HepG2 (cell line): ENCODE results near the gene MTUS2. TPM values are rescaled to one million over a fixed set of nuclear protein-coding genes. Genes with fewer than 3 reads are reported as not detected.
A peak's percentile ranks its signal among the peaks of the same experiment; 100 is the strongest.

ENCODE experiments used
- ATAC-seq: fragments of 200-7000 bp; cut with Tn5 transposase; 3 replicates; pipeline ENCODE4 v1.9.1; 2020; ENCODE audit warnings: mild to moderate bottlenecking, moderate library complexity
- BruUV-seq: library from RNA; stranded (reverse); fragments of 400-500 nt; replicated peaks from 2 replicates; lab custom pipeline; 2021; lab: Mats Ljungman, UMichigan
- CTCF ChIA-PET: fragments of 300-600 bp; formaldehyde crosslinking; extraction: SDS; loops from one replicate; lab custom pipeline; 2021; ENCODE audit warnings: low total read pairs, inconsistent platforms, low intra/inter-chr PET ratio; lab: Yijun Ruan, JAX
- POLR2A ChIA-PET: fragments of 350-600 bp; sonication (Branson Sonifier 250); formaldehyde crosslinking; loops from one replicate; lab custom pipeline; 2020; ENCODE audit warnings: antibody characterized with exemption, inconsistent platforms; lab: Yijun Ruan, JAX
- DNase-seq: peaks from one replicate; pipeline ENCODE4 v3.0.0-alpha.2; 2015; ENCODE audit warnings: low spot score
- FAIRE-seq: peaks from 3 replicates; lab custom pipeline; 2011; peaks lifted over from hg19 to GRCh38; lab: Jason Lieb, UNC
- H2AFZ ChIP-seq: one replicate; pipeline ENCODE4 v1.6.1; 2011; ENCODE audit warnings: low read length, inconsistent platforms
- H3K27ac ChIP-seq: fragments of 300-600 bp; 3 replicates; pipeline ENCODE4 v1.8.0; 2011; ENCODE audit warnings: mixed run types, mild to moderate bottlenecking, mixed read lengths, low read length, inconsistent platforms; ENCODE audit not compliant: insufficient read depth; ENCODE audit errors: extremely low read length
- H3K27me3 ChIP-seq, 2 experiments: fragments of 200-600 bp in 1 of 2; 2 replicates in 1 of 2; 3 replicates in 1 of 2; pipeline versions ENCODE4 v1.6.0 to v1.8.0; 2011; ENCODE audit warnings: low read length in 2 of 2, mild to moderate bottlenecking in 2 of 2, moderate library complexity in 2 of 2, inconsistent platforms in 1 of 2; ENCODE audit not compliant: insufficient read depth in 2 of 2, control insufficient read depth in 1 of 2
- H3K36me3 ChIP-seq, 2 experiments: fragments of 200-600 bp in 1 of 2; replicated peaks in 1 of 2; 2 replicates in 1 of 2; 3 replicates in 1 of 2; pipeline versions ENCODE4 v1.5.1 to v1.8.0; 2011; ENCODE audit warnings: low read length in 2 of 2, inconsistent platforms in 1 of 2; ENCODE audit not compliant: insufficient read depth in 2 of 2, control insufficient read depth in 1 of 2
- H3K4me1 ChIP-seq: 2 replicates; pipeline ENCODE4 v1.5.1; 2012; ENCODE audit warnings: low read length, inconsistent platforms; ENCODE audit not compliant: insufficient read depth
- H3K4me2 ChIP-seq: 2 replicates; pipeline ENCODE4 v1.6.0; 2011; ENCODE audit warnings: low read depth, low read length, inconsistent platforms
- H3K4me3 ChIP-seq, 3 experiments: fragments of 200-600 bp in 1 of 3; sonication (generic), shearing (Covaris generic) in 1 of 3; replicated peaks in 1 of 3; 2 replicates each; pipeline ENCODE4 v1.5.1; 2011 to 2016; ENCODE audit warnings: low read length in 3 of 3, inconsistent platforms in 2 of 3, low read depth in 2 of 3, mild to moderate bottlenecking in 2 of 3, control low read depth in 1 of 3, mixed read lengths in 1 of 3; ENCODE audit not compliant: insufficient read depth in 1 of 3
- H3K79me2 ChIP-seq: one replicate; pipeline ENCODE4 v1.6.1; 2011; ENCODE audit warnings: low read length, inconsistent platforms; ENCODE audit not compliant: insufficient read depth
- H3K9ac ChIP-seq: 2 replicates; pipeline ENCODE4 v1.6.0; 2011; ENCODE audit warnings: mild to moderate bottlenecking, low read depth, low read length, inconsistent platforms; ENCODE audit not compliant: insufficient read depth
- H3K9me3 ChIP-seq: 2 replicates; pipeline ENCODE4 v1.5.1; 2012; ENCODE audit warnings: mild to moderate bottlenecking, low read length
- H4K20me1 ChIP-seq: 2 replicates; pipeline ENCODE4 v1.6.0; 2011; ENCODE audit warnings: inconsistent platforms, mild to moderate bottlenecking, low read length, moderate library complexity; ENCODE audit not compliant: insufficient read depth
- CBX2 ChIP-seq, 2 experiments: fragments of 200-600 bp in 1 of 2; sonication (generic); formaldehyde crosslinking in 1 of 2; IDR thresholded peaks; 2 replicates each; pipeline versions ENCODE4 v1.7.0 to v1.8.1; 2018 to 2022; ENCODE audit warnings: low read depth in 2 of 2, low read length in 1 of 2, mild to moderate bottlenecking in 1 of 2, missing genetic modification reagents in 1 of 2
- GATAD2A ChIP-seq: IDR thresholded peaks from 2 replicates; pipeline ENCODE4 v1.6.1; 2016
- MAZ ChIP-seq, 2 experiments: sonication (generic) in 1 of 2; formaldehyde crosslinking in 1 of 2; IDR thresholded peaks; 2 replicates each; pipeline versions ENCODE4 v1.5.0 to v1.6.1; 2012 to 2020; ENCODE audit warnings: low read depth in 2 of 2, mild to moderate bottlenecking in 2 of 2, borderline replicate concordance in 1 of 2, improper control_type of control experiment in 1 of 2, low read length in 1 of 2, missing genetic modification reagents in 1 of 2, moderate library complexity in 1 of 2
- MIXL1 ChIP-seq: IDR thresholded peaks from 2 replicates; pipeline ENCODE4 v1.6.1; 2016
- NR1H2 ChIP-seq: sonication (generic); formaldehyde crosslinking; IDR thresholded peaks from 2 replicates; pipeline ENCODE4 v1.8.1; 2022; ENCODE audit warnings: low read depth, missing genetic modification reagents, borderline replicate concordance
- POGZ ChIP-seq: sonication (generic); formaldehyde crosslinking; IDR thresholded peaks from 2 replicates; pipeline ENCODE4 v1.4.0; 2020; ENCODE audit warnings: mild to moderate bottlenecking, missing genetic modification reagents
- RORA ChIP-seq: sonication (generic); formaldehyde crosslinking; IDR thresholded peaks from 2 replicates; pipeline ENCODE4 v1.5.0; 2020; ENCODE audit warnings: mild to moderate bottlenecking, missing genetic modification reagents, moderate library complexity
- SIN3B ChIP-seq: fragments of 150-350 bp; IDR thresholded peaks from 2 replicates; pipeline ENCODE4 v1.6.1; 2014; ENCODE audit warnings: low read length
- ZNF138 ChIP-seq: sonication (generic); formaldehyde crosslinking; IDR thresholded peaks from 2 replicates; pipeline ENCODE4 v1.5.0; 2020; ENCODE audit warnings: mild to moderate bottlenecking, low read depth, missing genetic modification reagents
- ZNF670 ChIP-seq: sonication (generic); formaldehyde crosslinking; IDR thresholded peaks from 2 replicates; pipeline ENCODE4 v1.8.0; 2022; ENCODE audit warnings: mild to moderate bottlenecking, missing genetic modification reagents, borderline replicate concordance
- ZNF761 ChIP-seq: sonication (generic); formaldehyde crosslinking; conservative IDR thresholded peaks from 2 replicates; pipeline ENCODE4 v1.4.0; 2020; ENCODE audit warnings: mild to moderate bottlenecking, missing genetic modification reagents
- WGBS: methylation state at CpG from one replicate; pipeline ENCODE4 v1.1.6; 2017; ENCODE audit warnings: low lambda C conversion rate; 5-methylcytosine and 5-hydroxymethylcytosine counted together
- in situ Hi-C: cut with HindIII; loops from 2 replicates; pipeline ENCODE4 v1.10.0; 2017; ENCODE audit warnings: low pct_unique_long_range_greater_than_20kb; ENCODE audit not compliant: extremely low pct_ligation_motif_present
- intact Hi-C: fragments of 100-400 bp; cut with micrococcal nuclease; formaldehyde crosslinking; loops from one replicate; pipeline ENCODE4 v1.10.0; 2022; ENCODE audit not compliant: unreplicated experiment
- polyA plus RNA-seq, 8 experiments: library from polyadenylated mRNA; depleted of rRNA in 3 of 8; stranded (reverse) in 7 of 8; unstranded in 1 of 8; fragments of >200 nt; fragmentation: Illumina TruSeq in 4 of 8; extraction: Trizol in 4 of 8; gene quantifications; 2 replicates each; pipeline versions ENCODE4 v1.2.1 to v1.2.3, GENCODE V29; 2011 to 2016; ENCODE audit warnings: low read depth in 4 of 8, missing spikeins in 1 of 8, mixed read lengths in 1 of 8; ENCODE audit not compliant: insufficient read depth in 1 of 8
- total RNA-seq, 5 experiments: library from RNA; depleted of rRNA; stranded (reverse); fragments of >200 nt; fragmentation: Illumina TruSeq; extraction: Trizol; gene quantifications; 2 replicates each; pipeline ENCODE4 v1.2.3, GENCODE V29; 2016; ENCODE audit warnings: low read depth in 1 of 5
- TF ChIP-seq, protein P1 (sequence below): sonication (generic); formaldehyde crosslinking; IDR thresholded peaks from 2 replicates; pipeline ENCODE4 v1.4.0; 2020; ENCODE audit warnings: missing genetic modification reagents
- TF ChIP-seq, protein P2 (sequence below): sonication (generic); formaldehyde crosslinking; IDR thresholded peaks from 2 replicates; pipeline ENCODE4 v1.8.0; 2022; ENCODE audit warnings: mild to moderate bottlenecking, missing genetic modification reagents

The MTUS2 gene
- total and polyA plus RNA-seq, 2 of the 13 experiments (the other 11 are each of a cell fraction or from before 2014, with no cell fraction given), result not detected

DNA sequence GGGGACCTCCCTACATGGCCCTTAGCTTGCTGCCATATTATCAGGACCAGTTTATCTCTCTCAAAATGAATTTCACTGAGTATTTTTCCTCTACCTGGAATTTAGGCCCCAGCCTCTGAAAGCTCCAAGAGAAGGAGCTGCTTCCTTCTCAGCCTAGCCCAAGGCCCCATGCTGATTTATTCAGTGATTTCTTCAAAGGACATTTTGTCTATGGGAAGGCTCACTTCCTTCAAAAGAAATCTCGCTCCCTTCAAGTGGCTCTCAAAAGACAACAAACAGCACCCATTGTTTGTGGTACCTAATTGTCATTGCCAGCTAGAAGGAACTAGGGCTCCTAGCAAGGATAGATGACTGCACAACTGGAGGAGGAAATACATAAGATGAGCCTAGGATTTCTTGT lies 602.9 kb downstream of the MTUS2 start (continued):
- TF ChIP-seq, protein P1, sequence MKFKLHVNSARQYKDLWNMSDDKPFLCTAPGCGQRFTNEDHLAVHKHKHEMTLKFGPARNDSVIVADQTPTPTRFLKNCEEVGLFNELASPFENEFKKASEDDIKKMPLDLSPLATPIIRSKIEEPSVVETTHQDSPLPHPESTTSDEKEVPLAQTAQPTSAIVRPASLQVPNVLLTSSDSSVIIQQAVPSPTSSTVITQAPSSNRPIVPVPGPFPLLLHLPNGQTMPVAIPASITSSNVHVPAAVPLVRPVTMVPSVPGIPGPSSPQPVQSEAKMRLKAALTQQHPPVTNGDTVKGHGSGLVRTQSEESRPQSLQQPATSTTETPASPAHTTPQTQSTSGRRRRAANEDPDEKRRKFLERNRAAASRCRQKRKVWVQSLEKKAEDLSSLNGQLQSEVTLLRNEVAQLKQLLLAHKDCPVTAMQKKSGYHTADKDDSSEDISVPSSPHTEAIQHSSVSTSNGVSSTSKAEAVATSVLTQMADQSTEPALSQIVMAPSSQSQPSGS, result no peak
- no peak for TF ChIP-seq ZNF670 (CRISPR knock-in tag)
- TF ChIP-seq POGZ (CRISPR knock-in tag), result no peak
- no peak for TF ChIP-seq SIN3B
- TF ChIP-seq NR1H2 (CRISPR knock-in tag), result no peak
- TF ChIP-seq GATAD2A (CRISPR knock-in tag), result no peak
- TF ChIP-seq RORA (CRISPR knock-in tag), result no peak
- no peak for TF ChIP-seq ZNF761 (CRISPR knock-in tag)
- TF ChIP-seq ZNF138 (CRISPR knock-in tag), result no peak
- TF ChIP-seq, protein P2, sequence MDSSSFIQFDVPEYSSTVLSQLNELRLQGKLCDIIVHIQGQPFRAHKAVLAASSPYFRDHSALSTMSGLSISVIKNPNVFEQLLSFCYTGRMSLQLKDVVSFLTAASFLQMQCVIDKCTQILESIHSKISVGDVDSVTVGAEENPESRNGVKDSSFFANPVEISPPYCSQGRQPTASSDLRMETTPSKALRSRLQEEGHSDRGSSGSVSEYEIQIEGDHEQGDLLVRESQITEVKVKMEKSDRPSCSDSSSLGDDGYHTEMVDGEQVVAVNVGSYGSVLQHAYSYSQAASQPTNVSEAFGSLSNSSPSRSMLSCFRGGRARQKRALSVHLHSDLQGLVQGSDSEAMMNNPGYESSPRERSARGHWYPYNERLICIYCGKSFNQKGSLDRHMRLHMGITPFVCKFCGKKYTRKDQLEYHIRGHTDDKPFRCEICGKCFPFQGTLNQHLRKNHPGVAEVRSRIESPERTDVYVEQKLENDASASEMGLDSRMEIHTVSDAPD (CRISPR knock-in tag), result no peak
- no peak for TF ChIP-seq MIXL1 (CRISPR knock-in tag)

DNA sequence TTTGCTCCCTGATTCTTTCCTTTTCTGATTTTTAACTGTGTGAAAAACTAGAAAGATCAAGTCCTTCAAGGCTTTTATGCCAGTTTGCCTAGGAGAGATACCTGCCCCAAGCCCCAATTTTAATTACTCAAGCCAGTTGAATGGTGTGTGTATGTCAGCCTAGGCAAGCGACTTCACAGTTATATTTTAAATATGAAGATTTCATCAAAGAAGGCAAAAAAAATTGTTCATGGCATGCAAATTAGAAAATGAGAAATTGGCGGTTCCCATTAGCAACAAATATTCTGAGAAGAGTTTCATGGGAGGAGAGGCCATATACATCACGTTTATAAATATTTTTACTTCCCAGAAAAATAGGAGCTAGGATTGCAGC lies 607.8 kb downstream of the MTUS2 start:
- Histone ChIP-seq H3K9ac (no peak overlapping the region), H3K79me2 (no peaks in the 10 kb centered on the region), H2AFZ (no peak overlapping the region), H3K4me3 (no peak overlapping the region), H3K36me3 (no peaks in the 10 kb centered on the region), H4K20me1 (no peaks in the 10 kb centered on the region), H3K4me2 (no peak overlapping the region), H3K4me1 (no peaks in the 10 kb centered on the region), H3K9me3 (no peaks in the 10 kb centered on the region), H3K27ac (no peak overlapping the region), H3K27me3 (peaks cover 3 to 31% of the 10 kb centered on the region in 2 experiments; a peak in 3 of 5 replicates)
- ChIA-PET CTCF (no interaction called here), POLR2A (no interaction called here)
- in situ Hi-C loops, result no loop called here
- intact Hi-C loops, result no loop called here
- DNase-seq (no peak), FAIRE-seq (no peak), ATAC-seq (no peak)
- BruUV-seq, result no TSS peak
- 22% methylated on average over 3 of the region's 3 CpGs for WGBS
- TF ChIP-seq CBX2 (IDR thresholded peaks at IDR 0.05; ENCODE audit: low read depth, low read length), result peak; percentile 82; the same call in 1 of the 2 replicates
- TF ChIP-seq CBX2 (CRISPR knock-in tag; IDR thresholded peaks at IDR 0.05; ENCODE audit: low read depth), result no peak
- no peak for TF ChIP-seq MAZ (IDR thresholded peaks at IDR 0.05; ENCODE audit: borderline replicate concordance, low read depth, low read length)
- no peak for TF ChIP-seq MAZ (CRISPR knock-in tag; IDR thresholded peaks at IDR 0.05; ENCODE audit: low read depth)
